ENCODE results near the gene TYW1B.
"Not testable (repeated sequence)": the region's sequence is repeated elsewhere in the genome, so short reads cannot be mapped to it uniquely, and the experiment has no call there.

- TF ChIP-seq POLR2A, CTCF (IDR thresholded peaks at IDR 0.05): not testable (repeated sequence)
Observed at GRCh38 chr7:72670850-72671249, 157.2 kb downstream of the TYW1B start.

Measured in vagina (tissue), 2 donors.